GM18867 (cell line): ENCODE measurements around the gene MGMT.

ENCODE experiments used
- ATAC-seq: cut with Tn5 transposase; IDR thresholded peaks from one replicate; pipeline ENCODE4 v1.9.1; 2021; ENCODE audit warnings: mild to moderate bottlenecking, moderate library complexity; ENCODE audit not compliant: unreplicated experiment

MGMT gene

GRCh38 chr10:129812398-129812797 is 345.4 kb downstream of the MGMT start:
- no peak for ATAC-seq

DNA sequence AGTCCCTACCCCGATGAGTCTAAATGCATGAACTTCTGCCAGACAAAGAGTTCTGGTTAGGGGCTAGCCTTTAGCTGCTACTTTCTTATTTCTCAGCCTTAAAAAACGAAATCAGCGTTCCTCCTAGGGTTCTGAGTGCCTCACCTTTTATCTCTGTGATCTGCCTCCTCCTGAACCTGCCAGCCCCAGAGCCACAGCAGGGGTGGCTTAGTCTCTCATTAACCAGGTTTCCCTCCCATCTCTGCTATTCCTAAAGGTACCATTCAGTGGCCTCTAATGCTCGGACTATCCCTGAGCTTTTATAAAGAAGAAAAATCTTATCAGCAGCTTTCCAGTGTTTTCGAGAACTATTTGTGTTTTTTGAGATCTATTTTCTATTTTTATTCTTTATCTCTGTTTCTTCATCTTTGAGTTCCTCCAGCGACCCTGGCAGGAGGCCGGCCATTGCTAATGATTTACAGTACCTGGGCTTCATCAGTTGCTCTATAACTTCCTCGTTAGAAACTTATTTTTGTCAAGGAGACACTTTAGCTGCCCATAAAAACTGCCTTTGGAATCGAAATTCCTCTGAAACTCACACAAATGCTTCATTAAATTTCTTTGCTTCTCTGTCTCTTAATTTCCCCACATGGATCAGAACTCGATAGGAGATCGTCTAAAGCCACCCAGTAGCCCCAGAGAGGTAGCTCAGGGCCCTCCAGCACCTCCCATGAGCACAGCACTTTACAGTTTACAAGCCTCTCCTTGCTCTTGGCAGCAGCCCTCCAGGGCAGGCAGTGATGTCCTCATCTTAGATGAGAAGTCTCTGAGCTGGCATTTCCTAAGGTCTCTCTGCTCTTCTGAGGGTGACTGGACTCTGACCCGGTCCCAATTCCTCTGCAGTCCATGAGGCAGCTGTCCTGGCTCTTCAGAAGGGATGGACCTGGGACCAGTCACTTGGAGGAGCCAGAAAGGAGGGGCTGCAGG is 347.9 kb downstream of the MGMT start:
- ATAC-seq, result no peak

GRCh38 chr10:129815898-129816655 is 349.0 kb downstream of the MGMT start:
- ATAC-seq, result no peak

DNA sequence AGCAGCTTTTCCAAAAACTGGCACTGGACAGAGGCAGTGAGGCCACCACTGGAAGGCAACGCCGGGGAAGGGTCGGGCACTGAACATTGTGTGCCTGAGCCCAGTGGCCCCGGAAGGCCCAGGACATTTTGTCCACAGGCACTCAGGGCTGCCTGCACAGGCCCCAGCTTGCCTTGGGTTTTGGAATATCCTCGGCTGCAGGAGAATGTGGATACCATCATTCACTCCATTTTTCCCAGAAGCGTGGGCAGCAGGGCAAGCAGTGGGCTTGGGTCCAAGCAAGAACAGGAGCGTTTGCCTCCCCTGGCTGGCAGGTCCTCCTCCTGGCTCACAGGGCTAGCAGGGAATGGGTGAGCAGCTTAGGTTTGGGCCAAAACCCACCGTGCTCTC is 349.6 kb downstream of the MGMT start:
- ATAC-seq, result no peak
